Measurements from ENCODE around the gene NAGS.
"Not testable (repeated sequence)": the region's sequence is repeated elsewhere in the genome, so short reads cannot be mapped to it uniquely, and the experiment has no call there.

Gene NAGS

GRCh38 chr17:44039829-44040635 is 35.6 kb downstream of the NAGS start:
- no peak for DNase-seq (ENCODE audit: low read depth)

- DNase-seq (ENCODE audit: low read depth) = no peak
Measured at GRCh38 chr17:44043272-44043696, 38.9 kb downstream of the NAGS start.

DNA sequence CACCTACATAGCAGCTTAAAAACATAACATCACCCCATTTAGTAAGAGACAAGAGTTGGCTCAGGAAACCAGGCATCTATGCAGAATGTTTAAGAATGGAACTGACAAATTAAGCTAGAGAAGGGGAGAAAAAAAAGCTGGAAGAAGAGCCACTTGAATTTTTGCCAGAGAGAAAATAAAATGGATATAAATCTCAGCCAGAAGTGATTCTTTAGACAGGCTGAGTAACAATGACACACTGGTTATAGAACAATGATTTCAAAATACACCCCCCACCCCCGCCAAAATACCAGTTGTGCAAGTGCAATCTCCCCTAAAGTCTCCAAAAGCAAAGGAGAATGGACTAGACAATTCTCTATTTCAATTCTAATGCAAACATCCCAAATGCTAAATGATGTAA is 39.6 kb downstream of the NAGS start:
- no peak for DNase-seq (ENCODE audit: low read depth)

- no peak for DNase-seq (ENCODE audit: low read depth)
Measured at GRCh38 chr17:44045486-44045885, 41.1 kb downstream of the NAGS start.

DNA sequence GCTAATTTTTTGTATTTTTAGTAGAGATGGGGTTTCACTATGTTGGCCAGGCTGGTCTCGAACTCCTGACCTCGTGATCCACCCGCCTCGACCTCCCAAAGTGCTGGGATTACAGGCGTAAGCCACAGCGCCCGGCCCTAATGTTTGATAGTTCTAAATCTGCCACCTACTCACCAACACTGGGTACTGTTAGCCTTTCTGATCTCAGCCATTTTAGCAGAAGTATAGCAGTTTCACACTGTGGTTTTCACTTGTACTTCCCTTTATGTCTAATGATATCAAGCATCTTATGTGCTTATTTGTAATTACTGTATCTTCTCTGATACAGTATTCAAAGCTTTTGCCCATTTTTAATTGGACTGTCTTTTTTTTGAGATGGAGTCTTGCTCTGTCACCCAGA is 42.5 kb downstream of the NAGS start:
- not testable (repeated sequence) for DNase-seq (ENCODE audit: low read depth)

DNA sequence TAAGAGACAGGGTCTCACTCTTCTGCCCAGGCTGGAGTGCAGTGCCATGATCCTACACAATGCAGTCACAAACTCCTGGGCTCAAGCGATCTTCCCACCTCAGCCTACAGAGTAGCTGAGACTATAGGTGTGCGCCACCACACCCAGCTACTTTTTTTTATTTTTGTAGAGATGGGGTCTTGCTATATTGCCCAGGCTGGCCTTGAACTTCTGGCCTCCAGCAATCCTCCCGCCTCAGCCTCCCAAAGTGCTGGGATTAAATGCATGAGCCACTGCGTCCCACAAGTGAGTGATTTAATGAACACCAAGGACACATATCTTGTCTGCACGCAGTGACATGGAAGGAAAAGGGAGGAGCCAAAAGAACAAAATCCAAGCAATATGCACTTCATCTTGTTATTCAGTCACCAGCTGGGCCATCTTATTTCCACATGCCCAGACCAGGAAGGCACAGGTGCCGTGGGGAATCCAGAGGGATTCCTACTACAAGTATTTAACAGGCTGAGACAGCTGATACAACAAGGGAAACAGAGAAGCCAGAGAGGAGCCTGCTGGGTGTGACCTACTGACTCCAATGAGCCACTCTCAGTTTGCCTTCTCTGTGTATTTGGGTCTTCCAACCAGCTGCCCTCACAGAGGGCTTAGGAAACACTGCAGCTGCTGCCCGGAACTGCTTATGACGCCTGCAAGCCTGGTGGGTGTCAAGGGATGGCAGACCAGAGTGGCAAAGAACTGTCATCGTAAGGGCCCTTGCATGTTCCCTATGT is 45.1 kb downstream of the NAGS start:
- no peak for DNase-seq (ENCODE audit: low read depth)

DNA sequence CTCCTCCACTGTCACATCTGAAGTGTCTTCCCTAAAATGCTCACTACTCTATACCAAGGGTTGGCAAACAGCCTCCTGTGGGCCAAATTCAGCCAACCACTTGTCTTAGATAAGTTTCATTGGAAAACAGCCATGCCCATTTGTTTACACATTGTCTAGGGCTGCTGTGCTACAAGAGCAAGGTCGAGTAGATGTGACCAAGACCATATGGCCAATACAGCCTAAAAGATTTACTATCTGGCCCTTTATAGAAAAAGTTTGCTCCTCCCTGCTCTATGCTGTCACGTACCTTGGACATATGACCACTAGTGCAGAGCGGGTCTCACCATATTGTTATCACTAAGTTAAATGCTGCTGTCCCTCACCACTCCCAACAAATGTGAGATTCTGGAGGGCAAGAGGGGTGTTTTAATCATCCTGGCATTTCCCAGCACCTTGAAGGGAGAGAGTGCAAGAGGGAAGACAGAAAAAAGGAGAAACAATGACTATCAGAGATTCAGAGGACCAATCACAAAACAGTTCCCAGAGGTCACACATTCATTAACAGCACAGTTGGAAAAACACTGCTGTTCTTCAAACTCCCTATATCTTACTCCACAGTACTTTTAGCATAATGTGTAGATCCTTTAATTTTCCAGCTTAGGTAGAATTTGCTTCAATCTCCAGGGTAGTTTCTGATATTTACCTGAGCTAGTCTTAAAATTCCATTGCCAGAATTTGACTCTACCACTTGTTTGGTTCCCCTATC is 48.9 kb downstream of the NAGS start:
- DNase-seq (ENCODE audit: low read depth) = no peak
